ENCODE measurements around the gene SH3BP5.

GRCh38 chr3:15323063-15323462 is 9.3 kb downstream of the SH3BP5 start:
- TF ChIP-seq, protein P1, sequence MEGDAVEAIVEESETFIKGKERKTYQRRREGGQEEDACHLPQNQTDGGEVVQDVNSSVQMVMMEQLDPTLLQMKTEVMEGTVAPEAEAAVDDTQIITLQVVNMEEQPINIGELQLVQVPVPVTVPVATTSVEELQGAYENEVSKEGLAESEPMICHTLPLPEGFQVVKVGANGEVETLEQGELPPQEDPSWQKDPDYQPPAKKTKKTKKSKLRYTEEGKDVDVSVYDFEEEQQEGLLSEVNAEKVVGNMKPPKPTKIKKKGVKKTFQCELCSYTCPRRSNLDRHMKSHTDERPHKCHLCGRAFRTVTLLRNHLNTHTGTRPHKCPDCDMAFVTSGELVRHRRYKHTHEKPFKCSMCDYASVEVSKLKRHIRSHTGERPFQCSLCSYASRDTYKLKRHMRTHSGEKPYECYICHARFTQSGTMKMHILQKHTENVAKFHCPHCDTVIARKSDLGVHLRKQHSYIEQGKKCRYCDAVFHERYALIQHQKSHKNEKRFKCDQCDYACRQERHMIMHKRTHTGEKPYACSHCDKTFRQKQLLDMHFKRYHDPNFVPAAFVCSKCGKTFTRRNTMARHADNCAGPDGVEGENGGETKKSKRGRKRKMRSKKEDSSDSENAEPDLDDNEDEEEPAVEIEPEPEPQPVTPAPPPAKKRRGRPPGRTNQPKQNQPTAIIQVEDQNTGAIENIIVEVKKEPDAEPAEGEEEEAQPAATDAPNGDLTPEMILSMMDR (conservative IDR thresholded peaks at IDR 0.05), result no peak
- TF ChIP-seq EZH2 (IDR thresholded peaks at IDR 0.05; ENCODE audit: low read depth), result no peak
